GM19395 (cell line): ENCODE data around the gene ALDH3B1.

ENCODE experiments used
- ATAC-seq: cut with Tn5 transposase; IDR thresholded peaks from one replicate; pipeline ENCODE4 v1.9.1; 2021; ENCODE audit warnings: mild to moderate bottlenecking, moderate library complexity; ENCODE audit not compliant: unreplicated experiment

Gene ALDH3B1

DNA sequence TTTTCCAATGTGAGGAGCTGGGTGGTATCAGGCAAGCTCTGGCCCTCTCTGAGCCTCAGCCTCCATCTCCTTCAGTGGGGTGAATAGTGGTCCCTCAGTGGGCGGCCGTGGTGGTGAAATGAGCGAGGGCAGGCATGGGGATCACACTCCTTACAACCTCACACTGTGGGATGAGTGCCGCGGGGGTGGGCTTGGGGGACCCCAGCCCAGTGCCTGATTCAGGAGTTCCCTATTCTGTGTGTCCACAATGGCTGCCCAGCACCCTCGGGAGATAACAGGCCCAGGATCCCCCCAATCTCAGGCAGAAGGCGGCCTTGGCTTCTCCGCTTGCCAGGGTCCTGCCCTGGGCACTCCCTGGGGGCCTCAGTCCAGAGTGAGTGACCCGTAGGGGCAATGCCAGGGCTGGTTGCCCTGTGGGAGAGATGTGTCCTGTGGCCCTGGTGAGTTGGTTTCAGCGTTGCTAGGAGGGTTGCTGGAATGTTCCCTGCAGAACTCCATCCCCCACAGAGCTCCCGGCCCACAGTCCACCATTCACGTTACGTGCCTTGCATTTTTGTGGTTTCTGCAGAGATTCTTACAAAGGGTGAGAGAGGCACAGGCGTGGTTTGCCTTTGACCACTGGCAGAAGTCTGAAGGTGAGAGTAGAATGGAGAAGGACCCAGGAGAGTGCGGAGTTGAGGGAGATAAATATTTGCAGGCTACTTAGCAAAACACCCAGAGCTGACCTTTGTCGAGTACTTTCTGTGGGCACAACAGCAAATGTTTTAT is 2.9 kb downstream of the ALDH3B1 start:
- no peak for ATAC-seq

DNA sequence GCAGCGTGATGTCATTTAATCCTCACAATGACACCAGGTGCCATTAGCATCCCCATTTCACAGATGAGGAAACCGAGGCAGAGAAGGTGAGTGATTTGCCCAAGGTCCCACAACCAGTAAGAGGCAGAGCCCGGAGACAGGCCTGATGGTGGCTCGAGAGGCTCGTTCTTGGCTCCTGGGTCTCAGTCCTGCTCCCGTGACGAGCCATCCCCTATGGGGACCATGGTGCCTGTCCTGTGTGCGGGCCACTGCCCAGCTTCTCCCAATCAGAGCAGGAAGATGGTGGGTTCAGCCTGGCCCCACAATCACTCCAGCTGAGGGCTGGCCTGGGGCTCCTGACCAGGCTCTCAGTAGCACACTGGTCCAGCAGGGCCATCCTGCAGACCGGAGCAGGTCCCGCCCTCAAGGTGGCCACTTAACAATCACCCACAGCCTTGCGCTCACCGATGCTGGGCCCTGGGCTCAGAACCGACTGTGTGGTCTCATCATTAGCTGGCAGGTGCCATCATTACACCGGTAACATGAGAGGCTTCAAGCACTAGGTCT is 3.6 kb downstream of the ALDH3B1 start:
- no peak for ATAC-seq

DNA sequence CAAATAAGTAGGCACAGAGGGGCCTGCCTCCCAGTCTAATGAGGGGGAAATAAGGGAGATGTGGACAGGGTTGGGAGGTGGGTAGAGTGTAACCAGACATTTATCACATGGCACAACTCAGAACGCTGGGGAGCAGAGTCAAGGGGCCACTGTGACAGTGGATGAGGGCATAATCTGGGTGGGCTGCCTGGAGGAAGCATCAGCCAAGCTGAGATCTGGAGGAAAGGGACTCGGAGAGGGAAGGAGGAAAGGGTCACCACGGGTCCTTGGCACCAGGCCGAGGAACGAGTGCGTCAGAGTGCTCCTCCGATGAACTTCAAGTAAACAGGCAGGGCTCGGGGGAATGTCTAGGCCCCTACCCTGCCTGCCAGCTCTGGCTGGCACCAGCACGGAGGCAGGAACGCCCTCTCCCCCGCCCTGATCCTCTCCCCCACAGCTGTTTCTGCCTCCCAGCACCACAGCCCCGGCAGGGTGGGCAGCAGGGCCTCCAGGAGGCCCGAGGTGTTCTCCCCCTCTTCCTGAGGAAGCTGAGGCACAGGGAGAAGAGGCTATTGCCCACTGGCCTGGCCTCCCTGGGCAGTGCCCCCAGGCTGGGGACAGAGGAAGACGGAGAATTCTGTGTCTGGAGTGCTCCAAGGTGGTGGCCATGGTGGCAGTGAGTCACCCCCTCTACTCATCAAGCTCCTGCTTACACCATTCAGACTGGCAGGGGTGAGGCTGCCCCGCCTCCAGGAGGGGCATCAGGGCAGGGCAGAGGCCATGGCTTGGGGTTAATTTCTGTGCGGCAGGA is 4.2 kb downstream of the ALDH3B1 start:
- no peak for ATAC-seq

DNA sequence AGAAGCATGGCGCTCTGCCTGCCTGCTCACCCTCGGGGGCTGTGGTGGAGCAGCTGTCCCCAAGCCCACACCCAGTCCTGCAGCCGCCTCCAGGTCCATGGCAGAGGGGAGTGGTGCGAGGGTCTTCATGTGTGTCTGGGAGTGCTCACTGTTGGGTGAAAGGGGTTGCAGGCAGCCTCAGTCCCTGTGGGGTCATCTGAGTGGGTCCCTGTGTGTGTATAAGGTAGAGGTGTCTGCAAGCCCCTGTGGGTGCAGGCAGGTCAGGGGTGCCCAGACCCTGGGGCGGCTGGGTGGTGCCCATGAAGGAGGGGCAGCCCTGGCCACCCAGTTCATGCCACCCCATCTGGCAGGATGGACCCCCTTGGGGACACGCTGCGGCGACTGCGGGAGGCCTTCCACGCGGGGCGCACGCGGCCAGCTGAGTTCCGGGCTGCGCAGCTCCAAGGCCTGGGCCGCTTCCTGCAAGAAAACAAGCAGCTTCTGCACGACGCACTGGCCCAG is 4.9 kb downstream of the ALDH3B1 start:
- no peak for ATAC-seq

DNA sequence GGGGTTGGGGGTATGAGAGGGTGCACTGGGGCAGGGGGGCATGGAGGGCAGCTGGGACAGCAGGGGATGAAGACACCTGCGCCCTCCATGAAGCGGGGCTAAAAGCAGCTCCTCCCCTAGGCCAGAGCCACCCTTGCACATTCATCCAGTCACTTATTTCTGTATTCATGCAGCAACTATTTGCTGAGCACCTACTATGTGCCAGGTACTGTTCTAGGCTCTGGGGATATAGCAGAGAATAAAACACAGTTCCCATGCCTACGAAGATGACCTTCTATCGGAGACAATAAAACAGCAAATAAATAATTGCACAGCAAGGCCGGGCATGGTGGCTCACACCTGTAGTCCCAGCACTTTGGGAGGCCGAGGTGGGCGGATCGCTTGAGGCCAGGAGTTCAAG is 5.3 kb downstream of the ALDH3B1 start:
- no peak for ATAC-seq

DNA sequence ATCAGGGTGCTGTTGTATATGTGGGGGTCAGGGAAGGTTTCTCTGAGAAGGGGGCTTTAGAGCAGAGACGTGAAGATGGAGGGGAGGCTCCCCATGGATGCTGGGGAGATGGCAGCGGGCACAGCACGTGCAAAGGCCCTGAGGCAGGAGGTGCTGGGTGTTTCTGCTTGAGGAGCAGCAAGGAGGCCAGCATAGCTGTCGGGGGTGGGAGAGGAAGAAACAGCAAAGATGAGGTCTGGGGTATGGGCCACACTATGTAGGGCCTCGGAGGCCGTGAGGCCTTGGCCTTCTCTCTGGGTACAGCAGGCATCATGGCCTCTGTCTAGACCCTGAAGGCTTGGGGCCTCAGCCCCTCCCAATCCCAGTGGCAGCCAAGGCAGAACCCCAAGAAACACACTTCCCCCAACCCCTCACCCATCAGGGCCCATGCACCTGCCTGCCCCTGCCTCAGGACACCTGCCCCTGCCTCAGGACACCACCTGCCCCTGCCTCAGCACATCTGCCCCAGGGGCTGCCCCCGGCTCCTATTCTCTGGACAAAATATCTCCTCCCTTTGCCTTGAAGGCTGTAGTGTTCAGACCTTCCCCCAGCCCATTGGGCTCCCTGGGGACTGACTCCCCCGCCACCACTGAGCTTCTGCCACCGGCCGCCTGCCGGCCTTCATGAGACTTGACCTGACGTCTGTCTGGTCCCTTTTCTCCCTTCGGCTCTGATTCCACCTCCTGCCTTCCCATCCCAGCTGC is 6.2 kb downstream of the ALDH3B1 start:
- ATAC-seq = no peak

DNA sequence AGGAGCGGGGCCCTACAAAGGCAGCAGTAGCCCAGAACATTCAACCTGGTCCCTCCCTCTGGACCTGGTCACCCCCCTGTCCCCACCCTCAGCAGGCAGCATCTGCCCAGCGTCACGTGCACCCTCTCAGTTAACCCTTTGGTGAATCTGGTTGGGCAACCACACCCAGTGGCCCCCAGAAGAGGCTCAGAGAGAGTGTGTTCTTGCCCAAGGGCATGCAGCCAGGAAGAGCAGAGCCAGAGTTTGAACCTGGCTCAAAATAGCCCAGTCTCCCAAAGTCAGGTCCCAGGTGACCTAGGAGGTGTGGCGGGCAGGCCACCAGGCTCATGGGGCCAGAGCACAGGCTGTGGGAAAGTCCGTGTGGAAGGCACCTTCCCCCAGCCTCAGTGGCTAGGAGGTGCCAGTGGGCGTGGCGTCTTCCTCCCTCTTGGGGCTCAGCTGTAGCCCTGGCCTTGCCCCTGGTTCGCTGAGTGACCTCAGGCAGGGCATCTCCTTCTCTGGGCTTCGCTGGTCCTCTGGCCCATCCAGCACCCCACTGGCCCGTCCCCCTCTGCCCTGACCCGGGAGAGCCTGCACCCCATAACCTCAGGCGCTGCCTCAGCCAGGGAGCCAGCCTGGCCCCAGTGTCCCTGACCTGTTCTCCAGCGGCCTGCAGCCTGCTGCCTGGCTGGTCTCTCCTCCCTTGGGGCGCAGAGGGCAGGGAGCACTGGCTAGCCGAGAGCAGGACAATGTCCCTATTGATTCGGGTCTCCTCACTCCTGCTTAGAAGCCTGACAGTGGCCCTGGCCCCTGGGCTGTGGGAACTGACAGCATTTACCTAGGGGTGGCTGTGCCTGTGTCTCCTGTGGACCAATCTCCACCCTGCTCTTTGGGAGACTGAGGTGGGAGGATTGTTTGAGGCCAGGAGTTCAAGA is 7.0 kb downstream of the ALDH3B1 start:
- no peak for ATAC-seq

- ATAC-seq = no peak
Measured at GRCh38 chr11:68017980-68018729, 8.0 kb downstream of the ALDH3B1 start.

GRCh38 chr11:68018730-68019190 is 8.6 kb downstream of the ALDH3B1 start:
- no peak for ATAC-seq

- ATAC-seq = no peak
Measured at GRCh38 chr11:68019486-68019885, 9.4 kb downstream of the ALDH3B1 start.

DNA sequence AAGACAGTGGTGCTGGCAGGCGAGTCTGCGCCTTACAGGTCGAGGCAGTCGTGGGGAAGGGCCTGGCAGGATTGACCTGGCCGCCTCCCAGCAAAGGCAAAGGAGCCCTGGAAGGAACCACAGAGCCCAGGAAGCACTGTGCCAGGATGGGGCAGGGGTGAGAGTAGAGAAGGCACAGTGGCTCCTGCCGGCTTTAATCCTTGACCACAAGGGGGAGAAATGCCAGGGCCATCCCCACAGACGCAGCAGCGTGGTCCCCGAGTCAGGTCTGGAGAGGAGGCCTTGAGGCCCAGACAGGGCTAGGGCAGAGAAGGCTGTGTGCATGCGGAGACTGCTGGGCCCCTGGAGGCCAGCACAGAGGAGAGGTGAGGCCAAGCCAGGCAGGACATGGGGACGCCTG is 10.4 kb downstream of the ALDH3B1 start:
- no peak for ATAC-seq

GRCh38 chr11:68021167-68021787 is 11.2 kb downstream of the ALDH3B1 start:
- no peak for ATAC-seq

- no peak for ATAC-seq
Measured at GRCh38 chr11:68022531-68022930, 12.4 kb downstream of the ALDH3B1 start.

- no peak for ATAC-seq
Measured at GRCh38 chr11:68024508-68024907, 14.4 kb downstream of the ALDH3B1 start.

DNA sequence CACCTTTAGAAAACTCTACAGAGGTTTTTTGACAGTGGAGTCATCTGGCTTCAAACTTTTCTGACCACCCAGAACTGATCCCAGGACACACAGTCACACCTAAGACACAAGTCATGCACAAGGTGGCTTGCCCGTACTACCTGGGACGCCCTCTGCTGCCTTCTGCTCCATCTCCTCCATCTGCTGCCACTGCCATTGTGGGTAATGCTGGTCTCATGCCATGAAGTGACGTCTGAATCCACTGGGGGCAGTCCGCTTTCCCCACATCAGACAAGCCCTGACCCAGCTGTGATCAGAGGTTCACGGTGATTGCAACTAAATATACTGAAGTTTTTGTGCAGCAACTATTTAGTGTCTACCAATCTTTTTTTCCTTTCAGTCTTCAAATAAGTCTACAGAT is 14.9 kb downstream of the ALDH3B1 start:
- ATAC-seq = no peak

GRCh38 chr11:68026391-68027105 is 16.4 kb downstream of the ALDH3B1 start:
- no peak for ATAC-seq

DNA sequence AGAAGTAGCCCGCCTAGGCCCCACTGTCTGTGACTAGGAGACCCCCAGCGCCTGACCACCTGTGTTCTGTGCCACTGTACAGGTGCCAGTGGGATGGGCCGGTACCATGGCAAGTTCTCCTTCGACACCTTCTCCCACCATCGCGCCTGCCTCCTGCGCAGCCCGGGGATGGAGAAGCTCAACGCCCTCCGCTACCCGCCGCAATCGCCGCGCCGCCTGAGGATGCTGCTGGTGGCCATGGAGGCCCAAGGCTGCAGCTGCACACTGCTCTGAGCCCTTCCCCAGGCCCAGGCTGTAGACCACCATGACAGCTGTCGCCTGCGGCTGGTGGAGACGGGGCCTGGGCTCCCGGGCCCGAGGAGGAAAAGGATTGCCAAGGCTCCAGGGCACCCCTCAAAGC is 17.5 kb downstream of the ALDH3B1 start:
- ATAC-seq = no peak
